ENCODE data around the gene MUC20.
"Not testable (repeated sequence)": the region's sequence is repeated elsewhere in the genome, so short reads cannot be mapped to it uniquely, and the experiment has no call there.

MUC20 gene

DNA sequence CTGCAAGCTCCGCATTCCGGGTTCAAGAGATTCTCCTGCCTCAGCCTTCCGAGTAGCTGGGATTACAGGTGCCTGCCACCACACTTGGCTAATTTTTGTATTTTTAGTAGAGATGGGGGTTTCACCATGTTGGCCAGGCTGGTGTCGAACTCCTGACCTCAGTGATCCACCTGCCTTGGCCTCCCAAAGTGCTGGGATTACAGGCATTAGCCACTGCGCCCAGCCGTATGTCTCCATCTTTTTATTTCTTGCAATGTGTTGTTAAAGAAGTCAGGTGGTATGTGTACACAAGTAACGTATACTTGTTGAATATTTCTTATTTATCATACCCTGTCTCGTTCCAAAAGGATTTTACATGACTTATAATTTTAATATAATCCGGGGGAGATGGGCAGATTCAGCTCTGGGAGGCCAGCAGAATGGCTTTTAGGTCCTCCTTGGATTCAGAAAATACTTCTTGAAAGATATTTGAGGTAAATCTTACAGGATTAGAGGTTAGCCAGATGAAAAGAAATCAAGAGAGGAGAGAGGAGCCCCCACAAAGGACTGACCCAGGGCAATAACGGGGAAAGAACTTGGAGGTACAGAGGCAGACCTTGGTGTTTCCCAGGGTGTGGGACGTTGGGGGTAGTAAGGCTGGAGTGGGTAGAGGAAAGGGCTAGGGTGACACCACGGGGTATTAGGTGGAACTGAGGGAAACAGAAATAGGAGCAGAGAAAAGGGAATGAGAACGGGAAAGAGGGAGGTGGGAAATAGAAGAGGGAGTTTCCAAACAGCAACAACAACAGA, 27.2 kb upstream of the MUC20 start:
- DNase-seq (ENCODE audit: low spot score) = peak; percentile 44

DNA sequence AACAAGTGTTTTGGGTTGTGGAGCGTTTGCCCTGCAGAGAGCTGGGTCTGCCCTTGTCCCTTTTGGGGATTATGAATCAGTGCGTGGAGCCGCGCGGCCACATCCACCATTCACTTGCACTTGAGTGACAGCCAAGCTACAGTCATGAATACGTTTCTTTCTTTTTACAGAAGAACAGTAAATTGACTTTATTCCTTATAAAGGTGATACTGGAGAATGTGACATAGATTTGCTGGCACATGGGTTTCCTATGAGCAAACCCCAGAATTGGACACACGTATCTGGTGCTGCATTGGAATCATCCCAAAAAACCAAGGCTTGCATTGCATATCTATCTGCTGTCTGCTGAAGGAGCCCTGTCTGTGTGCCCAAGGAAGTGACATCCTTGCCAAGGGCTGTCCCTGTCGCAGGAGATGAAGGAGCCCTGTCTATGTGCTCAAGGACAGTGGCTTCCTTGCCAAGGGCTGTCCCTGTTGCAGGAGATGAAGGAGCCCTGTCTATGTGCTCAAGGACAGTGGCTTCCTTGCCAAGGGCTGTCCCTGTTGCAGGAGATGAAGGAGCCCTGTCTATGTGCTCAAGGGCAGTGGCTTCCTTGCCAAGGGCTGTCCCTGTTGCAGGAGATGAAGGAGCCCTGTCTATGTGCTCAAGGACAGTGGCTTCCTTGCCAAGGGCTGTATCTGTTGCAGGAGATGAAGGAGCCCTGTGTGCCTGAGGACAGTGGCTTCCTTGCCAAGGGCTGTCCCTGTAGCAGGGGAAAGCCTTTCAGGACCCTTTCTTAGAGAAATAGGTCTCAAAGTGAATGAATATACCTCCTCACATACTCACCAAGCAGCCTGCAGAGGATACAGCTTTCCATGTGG, 26.3 kb upstream of the MUC20 start:
- DNase-seq (ENCODE audit: low spot score) = peak; percentile 48

DNA sequence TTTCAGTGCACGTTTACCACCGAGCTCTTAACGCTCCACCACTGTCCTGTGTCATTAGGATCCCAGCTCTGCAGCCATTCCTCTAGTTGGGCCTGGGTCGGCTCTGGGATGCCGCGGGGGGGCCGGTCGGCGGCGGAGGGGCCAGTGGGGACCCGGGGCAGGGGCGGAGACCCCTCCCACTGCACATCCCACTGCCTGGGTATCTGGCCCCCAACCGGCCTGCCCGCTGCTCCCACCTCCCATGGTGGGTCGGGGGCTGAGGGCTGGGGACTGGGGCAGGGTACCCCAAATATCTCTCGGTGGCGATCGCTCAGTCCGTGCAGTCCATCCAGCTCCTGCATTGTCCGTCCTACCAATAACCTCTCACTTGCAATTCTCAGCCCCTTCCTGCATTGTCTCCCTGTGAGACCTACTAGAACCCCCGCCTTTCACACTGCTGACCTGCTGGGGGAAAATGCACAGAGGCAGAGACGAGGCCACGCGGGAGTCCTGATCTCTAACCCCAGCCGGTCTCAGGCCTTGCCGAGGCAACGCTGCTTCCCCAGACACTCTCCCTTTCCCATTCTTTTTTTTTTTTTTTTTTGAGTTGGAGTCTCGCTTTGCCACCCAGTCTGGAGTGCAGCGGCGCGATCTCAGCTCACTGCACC, 24.0 kb upstream of the MUC20 start:
- peak; percentile 67 for DNase-seq (ENCODE audit: low spot score)

DNA sequence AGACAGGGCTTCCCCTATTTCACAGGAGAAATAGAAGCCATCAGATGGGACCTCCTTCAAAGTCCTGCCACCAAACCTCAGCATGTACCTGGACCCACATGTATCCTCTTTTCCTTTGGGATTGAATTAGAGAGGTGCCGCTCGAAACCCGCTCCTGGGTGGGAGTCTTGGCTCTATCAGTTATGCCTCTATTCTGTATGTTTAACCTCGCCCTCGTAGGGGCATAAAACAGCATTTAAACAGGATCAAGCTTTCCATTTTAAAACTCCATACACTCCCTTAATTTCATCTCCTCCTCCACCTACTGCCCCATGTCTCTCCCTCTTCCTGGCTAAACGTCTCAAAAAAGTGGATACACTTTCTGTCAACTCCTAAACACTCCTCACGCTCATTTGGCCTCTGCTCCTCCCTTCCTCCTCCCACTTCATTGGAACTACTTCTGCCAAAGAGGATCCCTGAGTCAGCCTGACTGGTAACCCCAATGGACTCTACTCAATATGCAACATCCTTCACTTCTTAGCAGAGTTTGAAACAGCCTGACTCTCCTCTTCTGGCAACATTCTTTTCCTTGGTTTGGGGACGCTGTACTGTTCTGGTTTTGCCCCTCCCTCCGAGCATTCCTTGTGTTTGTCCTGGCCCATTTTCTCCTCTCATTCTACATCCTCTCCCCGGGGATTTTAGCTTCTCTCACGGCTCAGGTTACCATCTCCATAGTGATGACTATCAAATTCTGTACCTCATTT, 23.0 kb upstream of the MUC20 start:
- DNase-seq (ENCODE audit: low spot score) = peak; percentile 43

DNA sequence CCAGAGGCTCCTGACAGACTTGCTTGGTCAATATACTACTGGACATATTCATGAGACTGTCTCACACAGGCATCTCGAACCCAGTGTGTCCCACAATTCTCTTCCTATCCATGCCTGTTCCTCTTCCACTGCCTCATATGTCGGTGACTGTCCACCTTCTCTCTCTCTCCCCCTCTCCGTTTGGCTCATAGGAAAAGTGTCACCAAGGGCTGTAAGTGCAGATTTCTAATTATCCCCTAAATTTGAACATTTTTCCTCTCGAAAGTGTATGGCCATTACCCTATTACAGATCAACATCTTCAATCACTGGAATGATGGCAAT, 22.5 kb upstream of the MUC20 start:
- peak; percentile 30 for DNase-seq (ENCODE audit: low spot score)

DNA sequence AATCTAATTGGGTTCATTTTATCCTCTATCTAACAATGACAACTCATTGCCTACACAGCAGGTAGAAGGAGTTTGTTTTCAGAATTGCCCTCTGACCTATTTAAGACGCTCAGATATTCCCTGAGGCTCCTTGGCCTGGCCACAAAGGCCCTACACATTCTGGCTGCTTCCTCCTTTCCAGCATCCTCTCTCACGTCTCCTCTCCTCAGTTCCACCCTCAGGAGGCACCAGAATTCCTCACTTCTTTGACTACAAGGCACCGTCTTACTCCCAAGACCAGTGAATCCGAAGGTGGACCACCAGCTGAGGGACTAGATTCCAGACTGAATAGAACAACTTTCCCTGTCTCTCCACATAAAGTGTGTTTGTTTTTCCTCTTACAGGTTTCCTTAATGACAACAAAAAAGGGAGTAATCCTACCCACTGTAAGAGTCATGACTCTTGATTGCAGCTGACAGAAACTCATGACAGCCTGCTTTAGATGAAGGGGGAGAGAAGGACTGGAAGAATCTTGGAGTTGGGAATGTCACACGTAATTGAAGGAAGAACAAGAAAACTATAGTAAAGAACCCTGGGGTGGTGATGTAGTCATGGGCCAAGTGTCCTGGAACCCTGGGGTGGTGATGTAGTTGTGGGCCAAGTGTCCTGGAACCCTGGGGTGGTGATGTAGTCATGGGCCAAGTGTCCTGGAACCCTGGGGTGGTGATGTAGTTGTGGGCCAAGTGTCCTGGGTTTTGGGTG, 22.0 kb upstream of the MUC20 start:
- peak; percentile 32 for DNase-seq (ENCODE audit: low spot score)

DNA sequence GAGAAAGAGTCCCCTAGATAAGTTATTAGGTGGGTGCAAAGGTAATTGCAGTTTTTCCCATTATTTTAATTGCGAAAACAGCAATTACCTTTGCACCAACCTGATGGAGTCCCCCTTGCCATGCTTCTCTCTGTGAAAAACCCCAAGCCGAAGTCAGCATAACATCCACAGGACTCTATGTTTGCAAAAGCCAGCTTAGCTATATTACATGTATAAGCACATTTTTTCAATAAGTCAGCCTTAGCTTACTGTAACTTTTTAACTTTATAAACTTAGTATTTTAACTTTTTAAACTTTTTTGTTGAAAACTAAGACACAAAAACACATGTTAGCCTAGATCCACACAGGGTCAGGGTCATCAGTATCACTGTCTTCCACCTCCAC, 21.4 kb upstream of the MUC20 start:
- no peak for DNase-seq (ENCODE audit: low spot score)

DNA sequence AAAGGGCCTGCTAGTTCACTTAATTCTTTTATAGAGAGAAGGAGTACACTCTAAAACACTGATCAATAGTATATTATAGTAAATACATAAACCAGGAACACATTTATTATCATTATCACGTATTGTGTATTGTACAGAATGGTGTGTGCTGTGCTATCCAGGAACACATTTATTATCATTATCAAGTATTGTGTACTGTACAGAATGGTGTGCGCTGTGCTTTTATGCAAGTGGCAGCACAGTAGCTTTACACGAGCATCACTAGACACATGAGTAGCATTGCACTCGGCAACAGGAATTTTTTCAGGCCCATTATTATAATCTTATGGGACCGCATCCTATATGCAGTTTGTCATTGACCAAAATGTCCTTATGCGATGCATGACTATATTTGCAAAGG, 20.9 kb upstream of the MUC20 start:
- DNase-seq (ENCODE audit: low spot score) = peak; percentile 39

DNA sequence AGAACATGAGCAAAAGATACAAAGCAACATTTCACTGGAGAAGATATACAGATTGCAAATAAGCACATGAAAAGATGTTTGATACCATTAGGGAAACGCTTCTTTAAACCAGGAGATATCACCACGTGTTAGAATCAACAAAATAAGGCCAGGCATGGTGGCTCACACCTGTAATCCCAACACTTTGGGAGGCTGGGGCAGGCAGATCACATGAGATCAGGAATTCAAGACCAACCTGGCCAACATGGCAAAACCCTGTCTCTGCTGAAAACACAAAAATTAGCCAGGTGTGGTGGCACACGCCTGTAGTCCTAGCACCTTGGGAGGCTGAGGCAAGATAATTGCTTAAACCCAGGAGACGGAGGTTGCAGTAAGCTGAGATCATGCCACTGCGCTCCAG, 20.5 kb upstream of the MUC20 start:
- DNase-seq (ENCODE audit: low spot score) = no peak

DNA sequence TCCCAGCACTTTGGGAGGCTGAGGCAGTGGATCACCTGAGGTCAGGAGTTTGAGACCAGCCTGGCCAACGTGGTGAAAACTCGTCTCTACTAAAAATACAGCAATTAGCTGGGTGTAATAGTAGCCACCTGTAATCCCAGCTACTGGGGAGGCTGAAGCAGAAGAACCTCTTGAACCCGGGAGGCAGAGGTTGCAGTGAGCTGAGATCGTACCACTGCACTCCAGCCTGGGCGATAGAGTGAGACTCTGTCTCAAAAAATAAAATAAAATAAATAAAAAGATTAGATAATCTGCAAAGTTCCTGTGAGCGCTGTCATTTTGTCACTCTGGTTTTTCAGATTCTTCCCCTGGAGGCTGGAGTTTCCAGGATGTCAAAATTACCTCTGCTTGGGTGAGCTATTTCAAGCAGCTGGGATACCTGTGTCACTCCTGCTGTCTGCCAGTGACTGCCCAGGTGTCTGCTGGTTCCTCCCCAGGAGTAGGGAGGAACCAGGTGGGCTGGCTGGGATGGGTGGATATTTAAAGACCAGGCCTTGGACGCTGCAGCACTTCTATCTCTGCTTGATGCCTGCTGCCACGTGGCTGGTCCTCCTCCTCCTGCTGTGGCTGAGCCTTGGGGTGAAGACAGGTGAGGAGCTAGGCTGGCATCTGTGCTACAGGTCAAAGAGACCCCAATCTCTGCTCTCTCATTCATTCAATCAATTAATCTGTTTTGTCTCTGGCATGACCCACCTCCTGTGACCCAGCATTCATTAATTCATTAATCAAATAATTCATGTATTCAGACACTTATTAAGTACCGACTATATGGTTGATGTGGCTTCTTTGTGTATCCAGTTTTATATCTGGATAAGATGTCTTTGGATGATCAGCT, 19.5 kb upstream of the MUC20 start:
- peak; percentile 52 for DNase-seq (ENCODE audit: low spot score)

DNA sequence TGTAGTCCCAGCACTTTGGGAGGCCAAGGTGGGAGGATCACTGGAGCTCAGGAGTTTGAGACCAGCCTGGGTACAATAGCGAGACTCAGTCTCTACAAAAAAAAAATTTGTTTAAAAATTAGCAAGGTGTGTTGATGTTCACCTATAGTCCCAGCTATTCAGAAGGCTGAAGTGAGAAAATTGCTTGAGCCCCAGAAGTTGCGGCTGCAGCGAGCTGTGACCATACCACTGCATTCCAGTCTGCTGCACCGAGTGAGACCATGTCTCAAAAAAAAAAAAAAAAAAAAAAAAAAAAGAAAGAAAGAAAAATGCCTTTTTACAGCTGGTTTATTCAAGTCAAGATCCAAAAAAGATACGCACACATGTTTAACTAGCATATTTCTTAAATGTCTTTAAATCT, 17.0 kb upstream of the MUC20 start:
- DNase-seq (ENCODE audit: low spot score) = no peak

DNA sequence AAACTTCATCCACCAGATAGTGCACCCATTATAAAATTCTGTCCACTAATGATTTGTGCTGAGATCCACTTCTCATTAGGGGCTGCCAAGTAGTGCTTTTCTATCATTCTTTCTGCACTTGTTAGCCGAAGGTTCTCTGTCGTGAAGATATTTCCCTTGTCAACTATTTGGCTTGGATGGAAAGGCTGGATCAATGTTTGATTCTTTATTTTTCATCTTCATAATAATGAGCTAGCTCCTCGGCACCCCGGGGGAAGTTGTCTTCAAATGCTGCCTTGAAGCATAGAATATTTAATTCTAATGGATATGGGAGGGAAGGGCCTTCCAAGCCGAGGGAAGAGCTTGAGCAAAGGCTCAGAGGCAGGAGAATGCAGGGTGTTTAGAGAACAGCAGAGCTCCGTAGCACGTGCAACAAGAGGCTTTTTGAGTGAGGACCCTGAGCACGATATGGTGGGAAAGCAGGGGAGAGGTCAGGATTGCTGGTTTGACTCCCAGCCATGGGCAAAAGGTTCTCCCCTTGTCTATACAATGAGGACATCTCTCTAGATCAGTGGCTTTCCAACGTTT, 16.3 kb upstream of the MUC20 start:
- peak; percentile 35 for DNase-seq (ENCODE audit: low spot score)

DNA sequence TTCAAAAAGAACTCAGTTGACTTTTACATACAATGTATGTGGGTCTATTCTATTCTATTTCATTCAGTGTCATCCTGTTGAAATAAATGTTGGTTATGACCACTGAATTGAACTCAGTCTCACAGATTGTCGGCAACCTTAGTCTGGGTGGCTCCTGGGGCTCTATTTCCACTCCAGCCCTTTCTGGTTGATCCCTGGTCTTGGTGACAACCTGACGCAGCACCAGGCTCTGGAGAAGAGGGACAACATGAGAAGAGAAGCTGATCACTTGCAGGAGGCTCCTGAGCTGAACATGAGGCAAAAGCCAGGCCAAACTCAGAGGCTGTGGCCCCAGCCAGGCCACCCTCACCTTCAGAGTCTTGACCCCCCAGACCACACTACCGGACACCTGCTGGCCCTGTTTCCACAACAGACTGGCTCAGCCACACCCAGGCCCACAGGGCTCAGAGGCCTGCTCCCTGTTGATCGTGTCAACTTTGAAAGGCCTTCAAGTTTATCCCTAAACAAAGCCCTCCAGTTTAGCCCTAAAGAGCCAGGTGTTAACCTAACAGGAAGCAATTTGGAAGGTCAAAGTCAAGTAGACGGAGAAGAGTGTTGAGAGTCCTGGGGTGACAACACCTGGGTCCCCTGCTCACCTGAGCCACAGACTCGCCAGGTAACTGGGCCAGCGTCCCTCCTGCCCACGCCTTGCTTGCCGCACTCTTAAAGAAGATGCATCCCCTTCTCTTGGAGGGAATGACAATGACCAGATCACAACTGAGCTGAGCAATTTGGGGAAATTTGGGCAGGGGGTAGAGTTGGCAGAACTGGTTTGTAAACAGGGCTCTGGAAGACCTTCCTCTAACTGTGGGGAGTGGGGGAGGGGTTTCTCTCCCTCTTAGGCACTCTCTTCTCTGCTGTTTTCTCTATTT, 15.4 kb upstream of the MUC20 start:
- DNase-seq (ENCODE audit: low spot score) = peak; percentile 51

DNA sequence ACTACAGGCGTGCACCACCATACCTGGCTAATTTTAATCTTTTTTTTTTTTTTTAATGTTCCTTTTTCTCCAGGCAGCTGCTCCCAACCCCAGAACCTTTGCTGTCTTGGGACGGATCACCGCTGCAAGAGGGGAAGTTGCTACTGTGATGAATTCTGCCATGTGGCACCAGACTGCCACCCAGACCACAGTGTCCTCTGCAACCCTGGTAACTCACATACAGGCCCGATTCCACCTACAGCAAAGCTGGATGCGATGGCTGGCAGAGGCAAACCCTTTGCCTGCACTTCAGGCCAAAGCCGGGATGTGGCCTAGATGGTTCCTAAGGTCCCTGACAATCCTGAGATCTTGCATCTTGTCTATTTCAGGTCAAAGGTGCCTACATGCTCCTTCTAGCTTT, 12.7 kb upstream of the MUC20 start:
- DNase-seq (ENCODE audit: low spot score) = peak; percentile 43

DNA sequence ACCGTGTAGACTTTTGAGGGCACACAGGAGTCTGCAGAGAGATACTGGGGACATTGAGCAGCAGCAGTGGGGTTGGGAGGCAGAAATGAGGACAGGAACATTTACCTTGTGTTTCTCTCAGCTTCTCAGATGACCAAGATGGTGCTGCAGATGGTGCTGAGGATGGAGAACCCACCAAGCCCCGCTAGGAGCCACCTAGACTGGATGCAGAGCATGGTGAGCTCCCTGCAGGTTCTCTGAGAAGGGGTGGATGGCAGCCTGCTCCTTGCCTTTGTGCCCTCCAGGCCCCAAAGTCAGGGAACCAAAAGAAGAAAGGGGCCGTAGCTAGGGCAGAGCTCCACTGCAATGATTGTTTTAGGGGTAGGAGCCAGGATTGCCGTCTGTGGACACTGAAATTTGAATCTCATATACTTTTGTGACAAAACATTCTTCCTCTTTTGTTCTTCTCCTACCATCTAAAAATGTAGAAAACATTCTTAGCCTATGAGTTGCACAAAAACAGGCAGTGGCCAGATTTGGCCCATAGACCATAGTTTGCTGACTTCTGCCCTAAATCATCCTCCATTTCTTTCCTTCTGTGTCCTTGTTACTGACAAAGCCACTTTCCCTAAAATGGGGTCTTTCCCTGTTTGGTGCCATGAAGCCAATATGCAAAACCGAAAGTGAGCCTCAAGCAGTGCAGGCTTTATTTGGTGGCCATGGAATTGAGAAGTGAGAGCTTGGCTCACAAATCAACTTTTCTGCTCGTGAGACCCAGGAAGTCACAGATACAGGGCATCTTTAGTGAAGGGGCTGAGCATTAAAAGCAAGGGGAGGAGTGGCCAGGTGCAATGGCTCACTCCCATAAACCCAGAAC, 11.9 kb upstream of the MUC20 start:
- DNase-seq (ENCODE audit: low spot score) = peak; percentile 39

DNA sequence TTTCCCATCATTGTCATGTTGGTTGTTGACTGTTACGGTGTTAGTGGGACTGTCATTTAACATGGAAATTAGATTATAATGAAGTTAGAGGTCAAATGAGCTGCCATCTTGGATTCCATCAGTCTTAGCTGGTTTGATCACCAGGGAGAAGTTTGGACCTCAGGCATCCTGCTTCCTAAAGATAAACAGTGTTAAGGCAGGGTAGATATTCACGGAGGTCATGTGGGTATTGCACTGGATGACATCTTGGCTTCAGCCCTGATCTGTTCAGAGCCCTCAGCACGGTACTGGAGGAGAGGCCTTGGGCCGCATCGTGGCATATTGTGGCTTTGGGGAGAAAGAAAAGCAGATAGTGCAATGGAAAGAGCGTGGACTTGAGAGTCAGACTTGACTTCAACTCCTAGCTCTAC, 11.1 kb upstream of the MUC20 start:
- no peak for DNase-seq (ENCODE audit: low spot score)

DNA sequence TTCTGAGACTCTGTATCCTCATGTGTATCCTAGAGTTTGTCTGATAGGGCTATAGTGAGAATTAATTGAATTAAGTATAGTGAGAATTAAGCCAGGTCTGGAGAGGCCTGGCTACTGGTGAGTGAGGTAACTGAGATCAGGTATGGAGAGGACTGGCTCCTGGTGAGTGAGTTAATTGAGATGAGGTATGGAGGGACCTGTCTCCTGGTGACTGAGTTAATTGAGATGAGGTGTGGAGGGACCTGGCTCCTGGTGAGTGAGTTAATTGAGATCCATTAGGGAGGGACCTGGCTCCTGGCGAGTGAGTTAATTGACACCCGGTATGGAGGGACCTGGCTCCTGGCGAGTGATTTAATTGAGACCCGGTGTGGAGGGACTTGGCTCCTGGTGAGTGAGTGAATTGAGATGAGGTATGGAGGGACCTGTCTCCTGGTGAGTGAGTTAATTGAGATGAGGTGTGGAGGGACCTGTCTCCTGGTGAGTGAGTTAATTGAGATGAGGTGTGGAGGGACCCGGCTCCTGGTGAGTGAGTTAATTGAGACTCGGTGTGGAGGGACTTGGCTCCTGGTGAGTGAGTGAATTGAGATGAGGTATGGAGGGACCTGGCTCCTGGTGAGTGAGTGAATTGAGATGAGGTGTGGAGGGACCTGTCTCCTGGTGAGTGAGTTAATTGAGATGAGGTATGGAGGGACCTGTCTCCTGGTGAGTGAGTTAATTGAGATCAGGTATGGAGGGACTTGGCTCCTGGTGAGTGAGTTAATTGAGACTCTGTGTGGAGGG, 10.5 kb upstream of the MUC20 start:
- DNase-seq (ENCODE audit: low spot score) = not testable (repeated sequence)
